Airway epithelial cell (primary cell): ENCODE data around the gene FLT3LG. TPM values are rescaled to one million over a fixed set of nuclear protein-coding genes. Genes with fewer than 3 reads are reported as not detected.

Experiments used
- total RNA-seq: library from RNA; depleted of rRNA; stranded (reverse); fragments of >200 nt; gene quantifications from 2 replicates; pipeline ENCODE4 v1.2.3, GENCODE V29; 2015

Gene FLT3LG
- total RNA-seq, result 0.46 and 0.49 TPM in 2 replicates

GRCh38 chr19:49473868-49474541 lies at the start of gene FLT3LG:
TSS of gene FLT3LG (plus strand) at chr19:49474215. CDS start at chr19:49474640, 425 bp downstream.

GRCh38 chr19:49425178-49425577 lies 48.8 kb upstream of the FLT3LG start, which contains the start of gene GFY:
TSS of gene GFY (plus strand) at chr19:49425388. CDS start at chr19:49426431, 1,043 bp downstream.

GRCh38 chr19:49441210-49441959 lies 32.6 kb upstream of the FLT3LG start, which contains the start of gene SLC17A7:
TSS of gene SLC17A7 (minus strand) at chr19:49441527. CDS start at chr19:49441379, 148 bp downstream.

GRCh38 chr19:49451430-49452181 lies 22.4 kb upstream of the FLT3LG start, which contains the start of gene PIH1D1:
TSS of gene PIH1D1 (minus strand) at chr19:49451814. CDS start at chr19:49451574, 240 bp downstream.

GRCh38 chr19:49453013-49453756 lies 20.8 kb upstream of the FLT3LG start, which contains the start of gene ALDH16A1:
TSS of gene ALDH16A1 (plus strand) at chr19:49453225. CDS start at chr19:49453332, 107 bp downstream.

GRCh38 chr19:49487277-49488045 lies 13.4 kb downstream of the FLT3LG start, which contains the start of gene RPL13A:
TSS of gene RPL13A (plus strand) at chr19:49487608. CDS start at chr19:49487630, 22 bp downstream.

Other genes with a start within 250 kb of the FLT3LG start
- gene SLC6A16, start 149.0 kb upstream of the FLT3LG start, total RNA-seq, result not detected in 2 replicates
- not detected in 2 replicates for gene CD37, start 138.8 kb upstream of the FLT3LG start, total RNA-seq
- gene TEAD2, start 111.8 kb upstream of the FLT3LG start, total RNA-seq, result 29.8 and 32.4 TPM in 2 replicates
- gene DKKL1, start 110.3 kb upstream of the FLT3LG start, total RNA-seq, result 0.14 TPM in 1 of 2 replicates, not detected in the other
- not detected in 2 replicates for gene KASH5, start 86.0 kb upstream of the FLT3LG start, total RNA-seq
- not detected in 2 replicates for gene PTH2, start 50.8 kb upstream of the FLT3LG start, total RNA-seq
- not detected in 2 replicates for gene GFY, start 48.8 kb upstream of the FLT3LG start, total RNA-seq
- gene SLC17A7, start 32.7 kb upstream of the FLT3LG start, total RNA-seq, result 0.14 TPM in 1 of 2 replicates, not detected in the other
- 96.7 and 106 TPM in 2 replicates for gene PIH1D1, start 22.4 kb upstream of the FLT3LG start, total RNA-seq
- gene ALDH16A1, start 21.0 kb upstream of the FLT3LG start, total RNA-seq, result 37.9 and 44.0 TPM in 2 replicates
- 3,198 and 3,252 TPM in 2 replicates for gene RPL13A, start 13.4 kb downstream of the FLT3LG start, total RNA-seq
- 4,387 and 4,926 TPM in 2 replicates for gene RPS11, start 22.2 kb downstream of the FLT3LG start, total RNA-seq
- 23.0 and 27.2 TPM in 2 replicates for gene FCGRT, start 38.4 kb downstream of the FLT3LG start, total RNA-seq
- gene RCN3, start 53.8 kb downstream of the FLT3LG start, total RNA-seq, result 2.3 and 4.7 TPM in 2 replicates
- 57.1 and 61.2 TPM in 2 replicates for gene NOSIP, start 106.3 kb downstream of the FLT3LG start, total RNA-seq
- gene PRRG2, start 107.1 kb downstream of the FLT3LG start, total RNA-seq, result 7.6 and 10.0 TPM in 2 replicates
- 7.2 and 10.9 TPM in 2 replicates for gene PRR12, start 117.0 kb downstream of the FLT3LG start, total RNA-seq
- gene RRAS, start 165.9 kb downstream of the FLT3LG start, total RNA-seq, result 33.0 and 49.2 TPM in 2 replicates
- 37.4 and 48.1 TPM in 2 replicates for gene SCAF1, start 168.0 kb downstream of the FLT3LG start, total RNA-seq
- gene IRF3, start 191.6 kb downstream of the FLT3LG start, total RNA-seq, result 78.1 and 95.4 TPM in 2 replicates
- gene BCL2L12, start 191.7 kb downstream of the FLT3LG start, total RNA-seq, result 24.6 and 27.9 TPM in 2 replicates
- gene PRMT1, start 203.1 kb downstream of the FLT3LG start, total RNA-seq, result 236 and 309 TPM in 2 replicates
- gene ADM5, start 215.4 kb downstream of the FLT3LG start, total RNA-seq, result 2.0 and 2.1 TPM in 2 replicates
- 0.33 and 2.1 TPM in 2 replicates for gene CPT1C, start 216.9 kb downstream of the FLT3LG start, total RNA-seq